SU-DHL-6 (cell line): Measurements from ENCODE around the gene KCNH3.

Source experiments
- H2AFZ ChIP-seq: fragments of 200-600 bp; sonication (generic); 2 replicates; pipeline ENCODE4 v1.6.1; 2014; ENCODE audit warnings: low read depth, mild to moderate bottlenecking, moderate library complexity, mixed read lengths, antibody characterized with exemption, low read length; ENCODE audit not compliant: severe bottlenecking
- H3F3A ChIP-seq: fragments of 200-600 bp; shearing (Covaris generic); 2 replicates; pipeline ENCODE4 v1.6.0; 2016; ENCODE audit warnings: antibody characterized with exemption, mild to moderate bottlenecking; ENCODE audit not compliant: insufficient read depth
- H3K27ac ChIP-seq: fragments of 200-600 bp; sonication (generic); 2 replicates; pipeline ENCODE4 v1.5.1; 2016; ENCODE audit warnings: low read depth, mild to moderate bottlenecking, low read length, moderate library complexity, mixed read lengths
- H3K27me3 ChIP-seq: fragments of 200-600 bp; sonication (generic), shearing (Covaris generic); 2 replicates; pipeline ENCODE4 v1.6.0; 2014; ENCODE audit warnings: mild to moderate bottlenecking, low read length
- H3K36me3 ChIP-seq: fragments of 200-600 bp; sonication (generic); 2 replicates; pipeline ENCODE4 v1.6.1; 2014; ENCODE audit warnings: mild to moderate bottlenecking, low read length, mixed read lengths
- H3K4me2 ChIP-seq: fragments of 300-600, 200-600 bp; shearing (Covaris generic), sonication (generic); 2 replicates; pipeline ENCODE4 v1.6.0; 2014; ENCODE audit warnings: low read length, low read depth, mild to moderate bottlenecking; ENCODE audit not compliant: poor library complexity, severe bottlenecking
- H3K4me3 ChIP-seq: fragments of 200-600 bp; sonication (generic); 2 replicates; pipeline ENCODE4 v1.5.1; 2014; ENCODE audit warnings: antibody characterized with exemption, low read length, mild to moderate bottlenecking, mixed read lengths; ENCODE audit not compliant: insufficient read depth, poor library complexity, severe bottlenecking
- H3K79me2 ChIP-seq: fragments of 200-600 bp; sonication (generic); 2 replicates; pipeline ENCODE4 v1.6.1; 2014; ENCODE audit warnings: mild to moderate bottlenecking, low read length, moderate library complexity; ENCODE audit not compliant: insufficient read depth
- H3K9ac ChIP-seq: fragments of 200-600 bp; sonication (generic); 2 replicates; pipeline ENCODE4 v1.7.0; 2014; ENCODE audit warnings: mild to moderate bottlenecking, low read length
- H3K9me2 ChIP-seq: fragments of 200-600 bp; sonication (generic); replicated peaks from 2 replicates; pipeline ENCODE4 v1.6.1; 2014; ENCODE audit warnings: low read length; ENCODE audit not compliant: insufficient read depth
- H3K9me3 ChIP-seq: fragments of 200-600 bp; sonication (generic); 2 replicates; pipeline ENCODE4 v1.6.1; 2014; ENCODE audit warnings: low read length, mixed read lengths; ENCODE audit not compliant: insufficient read depth
- H4K20me1 ChIP-seq: fragments of 200-600 bp; sonication (generic); 2 replicates; pipeline ENCODE4 v1.6.1; 2014; ENCODE audit warnings: low read depth, mild to moderate bottlenecking, antibody characterized with exemption, low read length, moderate library complexity, mixed read lengths
- EZH2phosphoT487 ChIP-seq: fragments of 200-600 bp; sonication (generic), shearing (Covaris generic); conservative IDR thresholded peaks from 2 replicates; pipeline ENCODE4 v1.6.1; 2018; ENCODE audit warnings: mild to moderate bottlenecking, antibody characterized with exemption, low read length, moderate library complexity, mixed read lengths
- TF ChIP-seq, protein P1 (sequence below): fragments of 200-600 bp; sonication (generic); IDR thresholded peaks from one replicate; pipeline ENCODE4 v1.5.1; 2017; ENCODE audit warnings: antibody characterized with exemption, mild to moderate bottlenecking, low read length, moderate library complexity; ENCODE audit not compliant: insufficient read depth, poor library complexity, severe bottlenecking

Gene KCNH3

DNA sequence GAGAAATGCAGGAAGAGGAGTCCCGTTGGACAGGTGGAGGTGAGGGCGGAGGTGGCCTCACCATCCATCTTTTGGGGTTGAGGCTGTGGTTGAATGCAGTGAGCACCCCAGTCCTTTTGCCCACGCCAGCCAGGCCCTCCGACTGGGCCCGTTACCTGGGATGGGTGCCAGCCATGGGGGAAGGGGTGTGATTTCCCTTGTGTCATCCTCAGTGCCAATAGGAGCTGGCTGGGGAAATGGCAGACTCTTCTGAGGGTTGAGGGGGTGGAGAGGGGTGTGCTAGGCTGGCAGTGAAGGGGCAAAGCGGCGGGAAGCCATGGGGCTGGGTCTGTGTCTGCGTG, 9.6 kb downstream of the KCNH3 start:
- no peak for TF ChIP-seq EZH2phosphoT487
- TF ChIP-seq, protein P1, sequence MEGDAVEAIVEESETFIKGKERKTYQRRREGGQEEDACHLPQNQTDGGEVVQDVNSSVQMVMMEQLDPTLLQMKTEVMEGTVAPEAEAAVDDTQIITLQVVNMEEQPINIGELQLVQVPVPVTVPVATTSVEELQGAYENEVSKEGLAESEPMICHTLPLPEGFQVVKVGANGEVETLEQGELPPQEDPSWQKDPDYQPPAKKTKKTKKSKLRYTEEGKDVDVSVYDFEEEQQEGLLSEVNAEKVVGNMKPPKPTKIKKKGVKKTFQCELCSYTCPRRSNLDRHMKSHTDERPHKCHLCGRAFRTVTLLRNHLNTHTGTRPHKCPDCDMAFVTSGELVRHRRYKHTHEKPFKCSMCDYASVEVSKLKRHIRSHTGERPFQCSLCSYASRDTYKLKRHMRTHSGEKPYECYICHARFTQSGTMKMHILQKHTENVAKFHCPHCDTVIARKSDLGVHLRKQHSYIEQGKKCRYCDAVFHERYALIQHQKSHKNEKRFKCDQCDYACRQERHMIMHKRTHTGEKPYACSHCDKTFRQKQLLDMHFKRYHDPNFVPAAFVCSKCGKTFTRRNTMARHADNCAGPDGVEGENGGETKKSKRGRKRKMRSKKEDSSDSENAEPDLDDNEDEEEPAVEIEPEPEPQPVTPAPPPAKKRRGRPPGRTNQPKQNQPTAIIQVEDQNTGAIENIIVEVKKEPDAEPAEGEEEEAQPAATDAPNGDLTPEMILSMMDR: no peak
- no peak overlapping the region for H2AFZ ChIP-seq
- H3K36me3 ChIP-seq: no peaks in the 10 kb centered on the region
- no peaks in the 10 kb centered on the region for H3F3A ChIP-seq
- no peaks in the 10 kb centered on the region for H3K79me2 ChIP-seq
- no peak overlapping the region for H3K4me2 ChIP-seq
- H4K20me1 ChIP-seq: no peaks in the 10 kb centered on the region
- no peak overlapping the region for H3K27ac ChIP-seq
- H3K9me3 ChIP-seq: no peaks in the 10 kb centered on the region
- H3K9ac ChIP-seq: no peak overlapping the region
- no peak overlapping the region for H3K4me3 ChIP-seq
- H3K9me2 ChIP-seq: no peaks in the 10 kb centered on the region
- no peaks in the 10 kb centered on the region for H3K27me3 ChIP-seq

GRCh38 chr12:49548822-49549648, 10.2 kb downstream of the KCNH3 start:
- no peak overlapping the region for H3K9ac ChIP-seq
- no peak overlapping the region for H3K4me3 ChIP-seq
- H3K36me3 ChIP-seq: no peaks in the 10 kb centered on the region
- H3F3A ChIP-seq: no peaks in the 10 kb centered on the region
- H3K9me3 ChIP-seq: no peaks in the 10 kb centered on the region
- no peaks in the 10 kb centered on the region for H3K79me2 ChIP-seq
- no peak overlapping the region for H3K4me2 ChIP-seq
- H3K27me3 ChIP-seq: no peaks in the 10 kb centered on the region
- no peaks in the 10 kb centered on the region for H4K20me1 ChIP-seq
- no peaks in the 10 kb centered on the region for H3K9me2 ChIP-seq
- no peak overlapping the region for H2AFZ ChIP-seq
- no peak overlapping the region for H3K27ac ChIP-seq
- TF ChIP-seq EZH2phosphoT487: no peak
- TF ChIP-seq, protein P1: no peak

- TF ChIP-seq, protein P1: no peak
- no peak for TF ChIP-seq EZH2phosphoT487
- Histone ChIP-seq H3K4me3 (no peak overlapping the region), H3K9me2 (no peaks in the 10 kb centered on the region), H3K9me3 (no peaks in the 10 kb centered on the region), H3K36me3 (no peaks in the 10 kb centered on the region), H3K27ac (no peak overlapping the region), H3K27me3 (no peaks in the 10 kb centered on the region), H3F3A (no peaks in the 10 kb centered on the region), H3K9ac (no peak overlapping the region), H3K4me2 (no peak overlapping the region), H3K79me2 (no peaks in the 10 kb centered on the region), H4K20me1 (no peaks in the 10 kb centered on the region), H2AFZ (no peak overlapping the region)
Measured at GRCh38 chr12:49549735-49550692, 11.2 kb downstream of the KCNH3 start.
